Testis (tissue), 3 donors: ENCODE measurements around the gene MVD. TPM values are rescaled to one million over a fixed set of nuclear protein-coding genes. Genes with fewer than 3 reads are reported as not detected.

Source experiments
- DNase-seq: peaks from one replicate; pipeline ENCODE4 v3.0.0-alpha.2; 2019
- H3K27ac ChIP-seq, 2 donors: fragments of 200-600 bp; sonication (generic); one replicate each; pipeline ENCODE4 v1.5.1; 2019
- H3K27me3 ChIP-seq: fragments of 200-600 bp; sonication (generic); one replicate; pipeline ENCODE4 v1.5.1; 2019
- H3K36me3 ChIP-seq: fragments of 200-600 bp; sonication (generic); one replicate; pipeline ENCODE4 v1.5.1; 2017; ENCODE audit warnings: low read depth; ENCODE audit errors: missing control alignments
- H3K4me1 ChIP-seq: fragments of 200-600 bp; sonication (generic); one replicate; pipeline ENCODE4 v1.5.1; 2019
- H3K4me3 ChIP-seq, 2 donors: fragments of 200-600 bp; sonication (generic); one replicate each; pipeline ENCODE4 v1.5.1; 2017 to 2019
- H3K9me3 ChIP-seq: fragments of 200-600 bp; sonication (generic); one replicate; pipeline ENCODE4 v1.5.1; 2017
- CTCF ChIP-seq, 3 experiments: fragments of 450-650 bp in 2 of 3; fragments of 200-600 bp in 1 of 3; sonication (generic) in 1 of 3; IDR thresholded peaks; one replicate each; pipeline ENCODE4 v1.5.1; 2016 to 2019; ENCODE audit warnings: antibody characterized with exemption in 3 of 3, mild to moderate bottlenecking in 2 of 3, moderate library complexity in 1 of 3
- POLR2A ChIP-seq: fragments of 450-650 bp; IDR thresholded peaks from one replicate; pipeline ENCODE4 v1.6.1; 2017; ENCODE audit warnings: antibody characterized with exemption, mild to moderate bottlenecking, moderate library complexity
- WGBS, 2 donors: methylation state at CpG; one replicate each; pipeline ENCODE4 v1.1.5; 2018; 5-methylcytosine and 5-hydroxymethylcytosine counted together
- intact Hi-C: fragments of 100-400 bp; cut with DNase I; formaldehyde crosslinking; loops from one replicate; pipeline ENCODE4 v1.15.1; 2023; ENCODE audit warnings: low total_unique reads
- polyA plus RNA-seq: library from polyadenylated mRNA; stranded (reverse); fragments of 350-450 nt; fragmentation: Illumina TruSeq; extraction: RNeasy Lipid Tissue Mini Kit (QIAGEN cat#74804); gene quantifications from one replicate; pipeline ENCODE4 v1.2.3, GENCODE V29; 2014; ENCODE audit warnings: low read depth, low replicate concordance; ENCODE audit not compliant: insufficient read depth
- total RNA-seq, 2 donors: library from RNA; depleted of rRNA; stranded (reverse); fragments of >200 nt; gene quantifications; one replicate each; pipeline ENCODE4 v1.2.3, GENCODE V29; 2016

MVD gene
- total and polyA plus RNA-seq, 3 donors from 2014 or later = 46.6 to 100 (median 56.1) TPM

GRCh38 chr16:88606148-88606757 lies 56.6 kb downstream of the MVD start:
- H3K9me3 ChIP-seq = no peaks in the 10 kb centered on the region
- no peaks in the 10 kb centered on the region for H3K36me3 ChIP-seq
- H3K27ac ChIP-seq = no peak overlapping the region
- no peaks in the 10 kb centered on the region for H3K4me1 ChIP-seq
- H3K4me3 ChIP-seq = no peak overlapping the region
- 90 to 95% methylated on average over 17 of the region's 17 CpGs for WGBS, 2 donors
- intact Hi-C loops = no loop called here
- no peak for DNase-seq
- no peaks in the 10 kb centered on the region for H3K27me3 ChIP-seq
- TF ChIP-seq CTCF (IDR thresholded peaks at IDR 0.05) (no peak), POLR2A (no peak)

GRCh38 chr16:88605186-88606147 lies 57.4 kb downstream of the MVD start:
- no peak for TF ChIP-seq POLR2A
- no peak for TF ChIP-seq CTCF (IDR thresholded peaks at IDR 0.05)
- no peaks in the 10 kb centered on the region for H3K27me3 ChIP-seq
- H3K36me3 ChIP-seq = no peaks in the 10 kb centered on the region

GRCh38 chr16:88602091-88602490 lies 60.8 kb downstream of the MVD start:
- Histone ChIP-seq H3K4me1 (no peaks in the 10 kb centered on the region), H3K27ac (no peak overlapping the region), H3K27me3 (no peaks in the 10 kb centered on the region), H3K36me3 (no peaks in the 10 kb centered on the region), H3K4me3 (no peak overlapping the region), H3K9me3 (no peaks in the 10 kb centered on the region)
- 80 to 97% methylated on average over 1 to 7 of the region's 7 CpGs for WGBS, 2 donors
- intact Hi-C loops = no loop called here
- TF ChIP-seq POLR2A (no peak), CTCF (IDR thresholded peaks at IDR 0.05) (no peak)
- no peak for DNase-seq

More at GRCh38 chr16:88605186-88606147, 57.4 kb downstream of the MVD start:
- 86 to 90% methylated on average over 20 of the region's 20 CpGs for WGBS, 2 donors
- intact Hi-C loops = no loop called here
- Histone ChIP-seq H3K4me1 (no peaks in the 10 kb centered on the region), H3K4me3 (no peak overlapping the region), H3K9me3 (no peaks in the 10 kb centered on the region), H3K27ac (no peak overlapping the region)
- no peak for DNase-seq

Other genes starting within 250 kb of the MVD start
- gene ZFPM1, start 209.8 kb downstream of the MVD start, total RNA-seq = 10 to 100 TPM; 23.9 to 25.1 TPM
- gene ZFPM1, start 209.8 kb downstream of the MVD start, polyA plus RNA-seq = 12.8 TPM
- gene ZC3H18, start 92.7 kb downstream of the MVD start, total RNA-seq = 10 to 100 TPM; 53.8 to 63.7 TPM
- 59.6 TPM for gene ZC3H18, start 92.7 kb downstream of the MVD start, polyA plus RNA-seq
- gene IL17C, start 24.5 kb downstream of the MVD start, total RNA-seq = 1 to 10 TPM in 1 of 2 donors, under 1 TPM in 1; 0.99 to 1.5 TPM
- 0.75 TPM for gene IL17C, start 24.5 kb downstream of the MVD start, polyA plus RNA-seq
- gene CYBA, start 12.0 kb downstream of the MVD start, total RNA-seq = 10 to 100 TPM; 11.7 to 34.9 TPM
- 40.0 TPM for gene CYBA, start 12.0 kb downstream of the MVD start, polyA plus RNA-seq
- gene SNAI3, start 23.4 kb upstream of the MVD start, total RNA-seq = 1 to 10 TPM; 2.5 to 3.0 TPM
- gene SNAI3, start 23.4 kb upstream of the MVD start, polyA plus RNA-seq = 1.3 TPM
- gene RNF166, start 43.3 kb upstream of the MVD start, total RNA-seq = 10 to 100 TPM; 37.4 to 41.3 TPM
- gene RNF166, start 43.3 kb upstream of the MVD start, polyA plus RNA-seq = 18.3 TPM
- 10 to 100 TPM; 24.8 to 25.4 TPM for gene CTU2, start 43.4 kb upstream of the MVD start, total RNA-seq
- gene CTU2, start 43.4 kb upstream of the MVD start, polyA plus RNA-seq = 19.8 TPM
- gene PIEZO1, start 122.1 kb upstream of the MVD start, total RNA-seq = 10 to 100 TPM; 40.7 to 44.5 TPM
- 24.2 TPM for gene PIEZO1, start 122.1 kb upstream of the MVD start, polyA plus RNA-seq
- 10 to 100 TPM; 14.9 to 19.1 TPM for gene CDT1, start 140.7 kb upstream of the MVD start, total RNA-seq
- 11.9 TPM for gene CDT1, start 140.7 kb upstream of the MVD start, polyA plus RNA-seq
- 10 to 100 TPM; 62.1 to 82.1 TPM for gene APRT, start 148.8 kb upstream of the MVD start, total RNA-seq
- gene APRT, start 148.8 kb upstream of the MVD start, polyA plus RNA-seq = 86.0 TPM
- gene GALNS, start 193.9 kb upstream of the MVD start, total RNA-seq = 10 to 100 TPM; 65.3 to 94.4 TPM
- gene GALNS, start 193.9 kb upstream of the MVD start, polyA plus RNA-seq = 55.9 TPM
- 10 to 100 TPM; 58.3 to 59.8 TPM for gene TRAPPC2L, start 194.0 kb upstream of the MVD start, total RNA-seq
- gene TRAPPC2L, start 194.0 kb upstream of the MVD start, polyA plus RNA-seq = 216 TPM
- gene PABPN1L, start 203.6 kb upstream of the MVD start, total RNA-seq = under 1 TPM in 1 of 2 donors, not detected in 1; 0.93 TPM
- 0.34 TPM for gene PABPN1L, start 203.6 kb upstream of the MVD start, polyA plus RNA-seq